Hindlimb muscle (tissue), 1 donor: ENCODE measurements around the gene PRAC2. TPM values are rescaled to one million over a fixed set of nuclear protein-coding genes. Genes with fewer than 3 reads are reported as not detected.

ENCODE experiments used
- DNase-seq: peaks from one replicate; pipeline ENCODE4 v3.0.0-alpha.2; 2013
- polyA plus RNA-seq: library from polyadenylated mRNA; unstranded; fragments of 120-200 nt; gene quantifications from one replicate; pipeline ENCODE4 v1.2.1, GENCODE V29; 2013; ENCODE audit not compliant: insufficient read length

PRAC2 gene
- polyA plus RNA-seq, 1 donor: not detected

- no peak for DNase-seq
Measured at GRCh38 chr17:48755356-48755755, 32.4 kb downstream of the PRAC2 start.

GRCh38 chr17:48756830-48757251 is 33.9 kb downstream of the PRAC2 start:
- no peak for DNase-seq

- DNase-seq: no peak
Measured at GRCh38 chr17:48757524-48757961, 34.6 kb downstream of the PRAC2 start.

DNA sequence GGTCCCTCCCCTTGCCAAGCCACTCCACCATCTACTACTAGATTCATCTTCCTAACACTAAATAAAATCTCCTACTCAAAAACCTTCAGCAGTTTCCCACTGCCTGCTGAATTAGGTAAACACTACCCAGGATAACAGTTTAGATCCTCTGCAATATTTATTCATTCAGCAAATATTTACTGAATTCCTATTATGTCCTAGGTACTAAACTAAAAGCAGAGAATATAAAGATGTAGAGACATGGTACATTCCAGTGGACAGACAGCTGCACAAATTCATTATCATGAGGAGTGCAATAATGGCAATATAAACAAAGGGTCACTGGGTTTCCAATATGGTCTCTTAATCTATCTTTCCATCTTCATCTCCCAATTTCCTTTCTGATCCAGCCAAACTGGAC is 36.3 kb downstream of the PRAC2 start:
- DNase-seq: no peak

GRCh38 chr17:48760411-48760810 is 37.4 kb downstream of the PRAC2 start:
- DNase-seq: no peak

GRCh38 chr17:48761114-48761513 is 38.1 kb downstream of the PRAC2 start:
- no peak for DNase-seq

GRCh38 chr17:48767263-48767774 is 44.3 kb downstream of the PRAC2 start:
- DNase-seq: no peak

DNA sequence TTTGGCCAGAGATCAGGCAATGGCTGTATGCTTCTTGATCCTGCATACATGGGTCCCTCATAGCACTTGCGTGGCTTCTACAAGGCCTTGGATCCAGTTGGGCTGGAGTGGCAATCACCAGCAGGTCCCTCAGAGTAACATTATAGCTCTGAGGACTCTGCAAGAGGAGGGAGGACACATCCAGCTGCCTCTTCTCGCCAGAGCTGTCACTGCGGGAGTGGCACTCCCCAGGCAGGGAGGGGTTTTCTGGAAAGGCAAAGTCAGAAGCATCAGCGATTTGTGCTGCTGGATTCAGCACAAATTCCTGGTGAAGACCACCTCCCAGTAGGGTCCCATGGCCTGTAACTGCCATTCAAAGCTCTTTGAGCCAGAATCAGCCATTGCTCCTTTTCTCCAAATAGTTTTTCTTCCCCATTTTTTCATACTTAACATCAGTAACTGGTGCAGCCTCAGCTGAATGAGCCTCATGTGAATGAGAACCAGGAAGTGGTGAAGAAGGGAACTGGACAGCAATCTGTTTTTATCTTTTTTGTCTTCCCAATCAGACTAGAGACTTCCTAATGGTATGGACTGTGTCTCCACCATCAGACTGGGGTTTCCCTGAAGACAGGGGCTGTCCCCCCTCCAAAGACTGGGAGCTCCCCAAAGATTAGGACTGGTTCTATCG is 46.2 kb downstream of the PRAC2 start:
- DNase-seq: no peak

DNA sequence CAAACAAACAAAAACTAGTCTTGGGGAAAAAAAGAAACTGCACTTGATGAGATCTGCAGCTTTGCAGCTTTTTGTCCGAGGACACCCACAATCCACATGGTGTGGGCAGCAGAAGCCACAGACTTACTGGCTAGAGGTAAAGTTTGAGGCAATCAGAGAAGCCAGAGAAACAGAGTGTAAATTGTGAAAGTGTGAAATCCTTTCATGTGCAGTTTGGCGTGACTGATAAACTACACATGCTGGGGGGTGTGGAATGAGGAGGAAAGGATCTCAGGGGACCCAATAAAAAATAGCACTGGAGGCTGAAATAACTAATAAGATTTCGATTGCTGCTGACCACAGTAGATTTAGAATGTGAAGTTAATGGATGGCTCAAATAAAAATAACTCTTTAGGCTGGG is 48.0 kb downstream of the PRAC2 start:
- no peak for DNase-seq

- no peak for DNase-seq
Measured at GRCh38 chr17:48773245-48773644, 50.3 kb downstream of the PRAC2 start.

Other genes with a start within 250 kb of the PRAC2 start
- gene HOXB1, start 192.2 kb upstream of the PRAC2 start, polyA plus RNA-seq: not detected
- gene HOXB2, start 178.1 kb upstream of the PRAC2 start, polyA plus RNA-seq: 11.3 TPM
- 1.0 TPM for gene HOXB4, start 144.8 kb upstream of the PRAC2 start, polyA plus RNA-seq
- gene HOXB3, start 132.9 kb upstream of the PRAC2 start, polyA plus RNA-seq: 9.1 TPM
- gene HOXB5, start 129.4 kb upstream of the PRAC2 start, polyA plus RNA-seq: 0.48 TPM
- gene HOXB6, start 118.2 kb upstream of the PRAC2 start, polyA plus RNA-seq: 1.8 TPM
- gene HOXB7, start 112.2 kb upstream of the PRAC2 start, polyA plus RNA-seq: 3.0 TPM
- gene HOXB8, start 107.9 kb upstream of the PRAC2 start, polyA plus RNA-seq: 0.49 TPM
- 0.43 TPM for gene HOXB9, start 96.8 kb upstream of the PRAC2 start, polyA plus RNA-seq
- gene PRAC1, start 667 bp upstream of the PRAC2 start, polyA plus RNA-seq: not detected
- gene HOXB13, start 5.6 kb downstream of the PRAC2 start, polyA plus RNA-seq: not detected
- not detected for gene TTLL6, start 94.0 kb downstream of the PRAC2 start, polyA plus RNA-seq
- 39.3 TPM for gene CALCOCO2, start 107.8 kb downstream of the PRAC2 start, polyA plus RNA-seq
- 116 TPM for gene ATP5MC1, start 169.6 kb downstream of the PRAC2 start, polyA plus RNA-seq
- gene UBE2Z, start 185.2 kb downstream of the PRAC2 start, polyA plus RNA-seq: 54.1 TPM
- 63.6 TPM for gene SNF8, start 221.7 kb downstream of the PRAC2 start, polyA plus RNA-seq
- gene GIP, start 245.4 kb downstream of the PRAC2 start, polyA plus RNA-seq: not detected